GM19238 (cell line): ENCODE measurements around the gene AFF2.

Source experiments
- DNase-seq: peaks from one replicate; pipeline ENCODE4 v3.0.0; 2011; ENCODE audit warnings: low spot score; ENCODE audit not compliant: insufficient read length

The AFF2 gene

DNA sequence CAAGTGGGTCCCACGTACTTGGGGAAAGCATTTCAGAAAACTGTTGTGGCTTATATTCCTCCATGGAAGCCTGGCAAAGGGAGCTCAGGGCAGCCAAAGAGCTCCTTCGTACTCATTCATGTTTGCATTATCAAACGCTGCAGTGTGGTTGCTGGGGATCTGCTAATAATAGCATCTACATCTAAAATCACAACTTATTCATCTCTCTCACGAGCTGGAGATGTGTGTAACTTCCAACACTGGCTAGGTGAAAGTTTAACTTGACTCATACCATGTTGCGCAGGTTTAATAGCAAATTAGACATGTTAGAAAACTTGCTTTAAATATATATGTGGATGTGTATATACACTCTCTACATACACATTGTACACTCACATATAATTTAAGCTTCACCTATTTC lies 415.1 kb downstream of the AFF2 start:
- DNase-seq = no peak

DNA sequence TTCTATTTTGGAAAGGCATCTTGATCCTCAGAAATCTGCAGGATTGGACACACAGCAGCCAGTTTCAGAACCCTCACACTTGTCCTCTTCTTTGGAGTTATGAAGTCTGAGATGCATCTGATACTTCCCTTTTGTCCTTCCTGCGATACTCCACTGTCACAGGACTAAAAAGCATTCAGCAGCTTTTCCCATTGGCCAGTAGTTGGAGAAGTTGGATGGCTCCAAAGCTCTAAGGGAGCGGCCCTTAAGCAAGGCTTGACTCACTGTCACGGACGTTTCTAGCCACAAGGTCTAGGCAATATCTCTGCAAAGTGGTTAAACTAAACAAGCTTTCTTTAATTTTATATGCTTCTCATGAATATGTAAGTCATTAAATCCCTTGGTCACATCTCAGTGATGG lies 417.0 kb downstream of the AFF2 start:
- no peak for DNase-seq

DNA sequence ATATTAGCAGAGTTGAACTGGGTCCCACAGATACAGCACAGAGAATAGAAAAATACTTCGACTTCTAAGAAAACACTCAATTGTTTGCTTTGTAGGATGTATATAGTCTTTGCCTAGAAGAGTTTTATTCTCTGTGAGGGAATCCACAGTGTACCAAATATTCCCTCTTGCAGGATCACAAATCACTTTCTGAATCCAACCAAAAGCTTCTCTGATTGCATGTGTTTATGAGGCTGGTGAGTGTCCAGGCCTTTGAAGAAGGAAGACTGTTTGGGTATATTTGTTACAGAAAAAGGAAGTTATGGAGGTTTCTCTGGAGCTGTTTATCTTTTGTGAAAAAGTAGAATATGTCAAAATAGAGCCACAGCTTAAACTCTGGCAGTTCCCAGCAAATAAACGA lies 423.2 kb downstream of the AFF2 start:
- no peak for DNase-seq

DNA sequence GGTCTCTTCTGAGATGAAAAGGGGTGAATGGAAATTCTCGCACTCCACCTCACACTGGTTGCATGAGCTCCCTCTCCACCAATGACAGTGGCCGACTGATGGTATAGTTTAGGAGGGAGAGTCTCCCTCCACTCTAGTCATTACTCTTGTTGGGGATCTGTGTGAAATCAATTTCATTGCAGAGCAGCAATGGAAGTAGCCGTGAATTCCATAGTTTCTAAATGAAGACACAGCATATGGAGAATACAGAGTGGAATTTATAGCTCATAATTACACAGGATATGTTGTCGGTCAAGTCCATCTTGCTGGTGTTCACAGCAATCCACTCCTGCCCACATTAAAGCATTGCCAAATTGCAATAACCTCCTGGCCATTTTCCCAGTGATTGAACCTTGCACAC lies 426.0 kb downstream of the AFF2 start:
- DNase-seq = no peak

DNA sequence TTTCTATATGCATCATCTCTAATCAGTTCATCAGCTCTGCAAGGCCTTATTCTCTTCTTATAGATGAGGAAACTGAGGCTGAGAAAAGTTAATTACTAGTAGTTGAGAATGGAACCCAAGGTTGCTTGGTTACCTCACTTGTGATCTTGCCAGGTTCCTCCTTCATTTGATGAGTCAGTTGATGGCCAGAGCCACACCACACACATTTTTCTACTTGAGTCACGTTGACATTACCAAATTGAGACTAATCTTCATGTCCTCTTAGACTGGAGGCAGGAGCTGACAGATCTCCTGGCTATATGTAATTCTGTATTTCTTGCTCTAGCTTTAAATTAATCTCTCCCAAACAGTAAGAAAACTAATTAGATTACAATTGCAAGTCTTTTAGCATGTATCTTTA lies 428.4 kb downstream of the AFF2 start:
- no peak for DNase-seq

DNA sequence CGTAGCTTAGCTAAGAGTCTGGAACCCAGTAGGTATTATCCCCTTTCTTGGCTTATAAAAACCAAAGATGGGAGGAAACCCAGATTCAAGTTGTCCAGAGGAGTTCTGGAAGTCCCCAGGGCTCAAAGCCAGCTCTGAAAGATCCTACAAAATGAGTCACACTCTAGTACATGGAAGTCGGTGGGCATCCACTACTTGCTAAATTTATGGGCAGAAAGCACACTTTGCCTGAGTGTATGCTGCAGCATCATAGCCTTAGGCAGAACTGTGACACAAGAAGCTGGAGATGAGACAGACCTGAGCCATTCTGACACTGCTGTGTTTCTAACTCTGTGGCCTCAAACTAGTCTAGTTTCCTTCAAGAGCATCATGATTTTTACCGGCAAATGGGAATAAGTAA lies 429.3 kb downstream of the AFF2 start:
- no peak for DNase-seq

DNA sequence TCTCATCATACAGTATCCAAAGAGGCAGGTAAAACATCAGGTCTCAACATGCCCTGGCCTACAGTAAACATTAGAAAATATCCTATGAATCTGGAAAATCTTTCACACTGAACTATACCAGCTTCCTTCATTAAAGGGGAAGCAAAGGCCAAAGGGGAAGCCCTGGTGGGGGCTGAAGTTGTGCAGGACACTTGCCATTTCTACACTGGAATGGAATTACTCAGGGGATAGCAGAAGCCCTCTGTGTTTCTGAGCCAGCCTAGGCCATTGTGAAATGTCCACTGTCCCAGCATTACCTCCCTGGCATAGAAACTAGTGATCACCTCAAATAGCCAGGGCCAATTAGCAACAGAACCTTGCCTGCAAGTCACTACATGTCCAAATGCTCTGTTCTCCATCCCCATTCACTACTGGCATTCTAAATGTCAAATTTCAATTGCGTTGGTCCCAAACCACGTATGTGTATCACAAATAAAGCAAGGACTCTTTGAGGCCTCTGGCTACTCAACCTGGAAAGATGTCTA lies 429.9 kb downstream of the AFF2 start:
- DNase-seq = no peak

DNA sequence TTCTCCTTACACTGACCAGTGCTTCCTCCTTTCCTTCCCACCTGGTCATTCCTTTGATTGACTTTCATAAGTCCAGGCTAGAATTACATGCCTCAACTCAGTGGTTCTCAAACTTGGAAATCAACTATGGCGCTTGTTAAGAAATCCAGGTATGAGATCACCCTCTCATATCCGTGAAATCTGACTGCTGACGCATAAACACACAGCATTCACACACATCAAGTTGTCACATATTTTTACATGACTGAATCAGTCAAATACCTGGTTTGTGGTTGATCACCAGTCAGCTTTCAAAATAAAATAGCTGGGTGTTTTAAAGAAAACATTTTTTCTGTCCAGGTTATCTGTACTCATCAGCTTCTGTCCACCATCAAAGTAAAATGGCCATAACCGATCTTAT lies 433.5 kb downstream of the AFF2 start:
- no peak for DNase-seq

DNA sequence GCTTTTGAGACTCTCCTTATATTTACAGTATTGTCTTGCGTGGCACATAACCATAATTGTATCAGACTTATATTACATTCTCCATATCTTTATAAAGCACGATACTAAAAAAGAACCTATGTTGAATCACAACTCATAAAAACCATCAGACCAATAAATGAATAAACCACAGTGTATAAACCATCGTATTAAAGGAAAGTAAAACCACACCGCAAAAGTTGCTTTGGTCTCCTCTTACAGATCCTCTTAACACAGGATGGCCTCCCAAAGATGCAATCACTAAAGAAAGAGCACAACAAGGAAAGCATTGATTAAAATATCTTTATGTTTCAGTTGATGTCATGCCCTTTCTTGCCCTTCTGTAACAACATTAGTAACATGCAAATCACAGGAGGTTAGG lies 437.9 kb downstream of the AFF2 start:
- DNase-seq = no peak

DNA sequence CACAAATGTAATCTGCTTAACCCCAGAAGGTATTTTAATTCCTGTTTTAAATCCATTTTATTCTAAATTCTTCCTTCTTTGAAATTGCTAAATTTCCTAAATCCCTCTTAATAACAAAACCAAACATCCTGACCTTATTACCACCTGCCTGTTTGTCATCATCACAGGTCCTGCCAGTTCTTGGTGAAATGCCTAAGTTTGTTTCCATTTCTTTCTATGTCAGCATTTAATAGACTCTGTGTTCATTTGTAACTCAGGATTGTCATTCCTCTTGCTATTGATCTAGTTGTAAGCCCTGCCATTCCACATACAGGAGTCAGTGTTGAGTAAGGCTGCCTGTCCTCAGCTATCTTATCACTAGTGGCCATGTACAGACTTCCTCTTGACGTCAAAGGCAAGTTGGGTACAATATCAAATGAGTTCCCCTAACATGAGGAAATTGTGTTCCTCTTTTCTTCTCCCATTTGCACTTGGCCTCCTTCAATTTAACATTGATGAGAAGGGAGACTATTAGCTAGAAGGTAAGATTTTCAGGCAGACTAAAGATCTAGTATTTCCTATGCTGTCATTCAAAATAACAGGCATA lies 440.1 kb downstream of the AFF2 start:
- DNase-seq = no peak

DNA sequence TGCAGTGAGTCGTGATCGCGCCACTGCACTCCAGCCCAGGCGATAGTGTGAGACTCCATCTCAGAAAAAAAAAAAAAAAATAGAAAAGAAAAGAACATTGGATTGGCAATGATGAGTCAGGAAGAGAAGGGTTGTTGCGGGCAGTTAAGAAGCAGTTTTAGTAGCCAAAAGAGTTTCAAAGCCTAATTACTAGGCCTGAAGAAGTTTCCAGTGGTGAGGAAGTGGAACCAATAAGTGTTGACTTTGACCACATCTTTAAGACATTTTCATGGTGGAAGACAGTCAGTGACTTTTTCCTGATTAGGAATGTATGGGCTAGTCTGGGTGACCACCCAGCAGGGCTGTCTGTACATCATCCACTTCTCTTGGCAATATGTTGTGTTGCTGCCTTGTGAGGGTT lies 442.3 kb downstream of the AFF2 start:
- no peak for DNase-seq

DNA sequence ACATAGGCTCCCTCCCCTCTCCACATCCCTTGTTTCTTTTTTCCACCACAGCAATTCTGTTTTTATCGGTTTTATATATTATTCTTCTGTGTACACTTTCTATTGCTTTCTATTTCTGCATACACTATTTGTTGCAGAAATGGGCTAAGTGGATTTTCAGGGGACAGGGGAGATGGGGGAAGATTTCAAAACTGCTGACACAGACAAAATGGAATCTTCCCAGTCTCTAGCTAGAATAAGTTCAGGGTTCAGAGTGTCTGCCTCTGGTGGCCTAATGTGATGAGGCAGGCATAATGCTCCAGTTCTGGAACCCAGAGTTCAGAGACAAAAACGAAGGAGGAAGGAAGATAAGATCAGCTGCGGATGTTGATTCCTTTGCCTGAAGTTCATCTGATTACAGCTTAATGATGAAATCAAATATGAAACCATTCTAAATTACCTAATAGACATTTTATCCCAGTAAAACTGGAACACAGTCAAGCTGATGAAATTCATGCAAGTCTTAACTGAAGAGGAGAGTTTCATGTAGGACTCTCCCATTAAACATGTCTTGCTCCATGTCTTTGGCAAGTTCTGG lies 447.1 kb downstream of the AFF2 start:
- no peak for DNase-seq

DNA sequence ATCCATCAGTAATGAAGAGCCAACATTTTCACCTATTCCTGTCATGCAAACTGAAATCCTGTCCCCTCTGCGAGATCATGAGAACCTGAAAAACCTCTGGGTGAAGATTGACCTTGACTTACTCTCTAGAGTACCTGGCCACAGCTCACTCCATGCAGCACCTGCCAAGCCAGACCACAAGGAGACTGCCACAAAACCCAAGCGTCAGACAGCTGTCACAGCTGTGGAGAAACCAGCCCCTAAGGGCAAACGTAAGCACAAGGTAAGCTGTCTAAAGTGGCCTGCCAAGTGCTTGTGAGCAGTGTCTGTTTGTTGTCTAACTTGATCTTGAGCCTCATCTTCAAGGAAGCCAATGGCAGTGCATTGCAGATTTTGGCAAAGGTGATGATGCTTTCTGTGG lies 455.9 kb downstream of the AFF2 start:
- no peak for DNase-seq

DNA sequence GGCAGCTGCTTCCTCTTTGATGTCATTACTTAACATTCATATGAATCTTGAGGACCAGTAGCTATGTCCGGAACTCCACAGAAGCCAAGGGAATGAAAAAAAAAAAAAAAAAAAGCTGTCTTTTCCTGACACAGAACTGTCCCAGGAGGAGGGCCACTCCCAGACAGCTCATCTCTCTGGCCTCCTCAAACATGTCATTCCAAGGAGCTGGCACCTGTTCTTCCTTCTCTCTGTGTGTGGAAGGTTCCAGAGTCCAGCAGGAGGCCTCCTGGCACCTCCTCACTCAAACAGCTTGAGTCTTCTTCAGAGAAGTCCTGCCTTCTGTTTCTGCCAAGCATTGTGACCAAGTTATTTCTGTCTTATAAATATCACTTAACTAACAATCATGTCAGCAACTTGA lies 458.5 kb downstream of the AFF2 start:
- no peak for DNase-seq

DNA sequence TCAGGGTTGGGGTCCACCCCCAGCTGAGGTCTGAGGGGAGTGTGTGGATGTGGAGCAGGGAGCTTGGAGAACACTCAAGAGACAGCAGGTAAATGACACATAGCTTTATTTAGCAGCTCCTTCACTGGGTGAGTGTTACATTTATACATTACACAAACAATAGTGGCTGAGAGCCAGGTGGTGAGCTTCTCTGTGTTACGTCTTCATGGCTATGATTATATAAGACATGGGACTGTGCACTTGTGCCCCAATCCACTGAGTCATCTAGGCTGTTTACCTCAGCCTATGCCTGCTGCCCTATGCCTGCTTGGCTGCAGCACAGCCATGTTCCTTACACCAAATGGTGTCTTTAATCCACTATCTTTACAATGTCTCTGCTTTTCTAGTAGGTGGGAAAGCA lies 459.6 kb downstream of the AFF2 start:
- DNase-seq = no peak

DNA sequence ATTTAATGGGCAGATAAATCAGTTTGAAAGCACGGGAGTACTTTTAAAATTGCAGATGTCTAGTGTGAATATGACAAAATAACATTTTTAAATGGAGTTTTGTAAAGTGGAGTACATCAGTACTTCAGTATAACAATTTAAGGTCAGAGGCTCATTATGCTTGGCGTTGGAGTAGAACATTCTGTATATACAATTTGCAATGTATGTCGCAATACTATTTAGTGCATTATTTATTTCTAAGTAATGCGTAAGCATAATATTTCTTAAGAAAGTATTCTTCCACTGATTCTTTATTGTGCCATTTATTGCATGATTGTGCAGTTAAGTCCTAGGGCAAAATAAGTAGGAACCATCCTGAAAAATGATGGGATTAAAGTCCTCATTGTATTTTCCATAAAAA lies 461.6 kb downstream of the AFF2 start:
- DNase-seq = no peak

DNA sequence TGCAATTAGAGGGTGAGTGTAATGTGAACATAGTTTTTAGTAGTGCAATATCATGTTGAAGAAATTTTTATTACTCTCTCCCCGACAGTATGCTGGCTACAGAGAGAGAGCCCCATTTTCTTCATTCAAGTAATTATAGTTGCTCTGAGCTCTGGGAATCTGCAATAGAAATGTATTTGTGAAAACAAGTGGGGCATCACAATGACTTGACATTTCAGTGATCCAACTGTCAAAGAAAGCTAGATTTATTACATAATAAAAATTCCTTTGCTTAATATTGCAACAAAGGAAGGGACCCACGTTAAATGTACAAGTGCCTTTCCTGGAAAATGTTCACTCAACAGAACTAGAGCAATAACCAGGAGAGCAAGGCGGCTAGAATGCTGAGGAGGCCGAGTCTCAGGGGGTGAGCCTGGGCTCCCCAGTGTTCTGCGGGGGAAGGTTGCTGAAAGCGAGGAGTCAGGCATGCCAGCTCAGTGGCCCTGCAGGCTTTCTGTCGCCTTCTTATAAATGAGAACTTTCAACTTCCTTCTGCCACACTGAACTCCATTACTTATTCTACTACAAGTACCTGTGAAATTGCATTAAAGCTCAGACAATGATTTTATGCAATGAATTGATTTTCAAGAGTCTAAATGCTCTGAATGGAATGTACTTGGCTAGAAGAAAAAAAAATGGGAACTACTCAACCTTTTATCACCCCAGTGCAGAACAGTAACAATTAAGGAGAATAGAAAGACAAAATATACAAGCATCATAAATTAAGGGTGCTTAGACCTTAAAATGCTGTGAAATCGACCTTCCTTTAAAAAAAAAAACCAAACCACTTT lies 476.4 kb downstream of the AFF2 start:
- DNase-seq = no peak

DNA sequence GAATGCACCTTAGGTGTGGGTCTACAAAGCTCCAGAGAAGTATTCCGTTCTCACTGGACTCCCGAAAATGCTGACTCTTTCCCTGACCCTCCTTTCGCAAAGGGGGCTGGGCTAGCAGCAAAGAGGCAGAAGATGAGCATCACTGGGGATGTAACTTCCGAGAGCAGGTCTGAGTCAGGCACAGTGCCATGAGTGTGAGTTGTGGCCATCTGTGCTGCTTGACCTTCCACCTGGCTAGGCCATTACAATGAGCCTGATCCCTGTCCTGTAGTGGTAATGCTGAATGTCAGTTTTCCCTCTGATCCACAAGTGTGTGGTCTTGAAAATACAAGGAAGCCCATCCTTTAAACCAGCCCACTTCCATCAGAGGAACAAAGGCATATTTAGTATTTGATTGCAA lies 479.4 kb downstream of the AFF2 start:
- DNase-seq = no peak

DNA sequence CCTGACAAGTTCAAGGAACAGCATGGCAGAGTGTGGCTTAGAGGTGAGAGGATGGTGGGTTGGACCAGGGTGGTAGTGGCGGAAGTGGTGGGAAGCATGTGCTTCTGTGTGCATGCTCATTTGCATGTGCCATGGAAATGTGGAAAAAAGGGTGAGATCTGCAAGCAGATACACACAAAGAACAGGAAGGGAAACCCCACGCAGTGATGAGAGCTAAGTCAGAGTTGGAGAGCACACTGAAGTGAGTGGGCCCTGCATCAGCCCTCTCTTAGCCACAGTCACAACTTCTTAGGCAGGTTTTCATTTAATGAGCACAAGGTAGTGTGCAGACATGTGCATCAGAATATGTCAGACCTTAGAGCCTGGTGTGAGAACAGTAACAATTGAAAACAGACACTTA lies 483.8 kb downstream of the AFF2 start:
- no peak for DNase-seq

DNA sequence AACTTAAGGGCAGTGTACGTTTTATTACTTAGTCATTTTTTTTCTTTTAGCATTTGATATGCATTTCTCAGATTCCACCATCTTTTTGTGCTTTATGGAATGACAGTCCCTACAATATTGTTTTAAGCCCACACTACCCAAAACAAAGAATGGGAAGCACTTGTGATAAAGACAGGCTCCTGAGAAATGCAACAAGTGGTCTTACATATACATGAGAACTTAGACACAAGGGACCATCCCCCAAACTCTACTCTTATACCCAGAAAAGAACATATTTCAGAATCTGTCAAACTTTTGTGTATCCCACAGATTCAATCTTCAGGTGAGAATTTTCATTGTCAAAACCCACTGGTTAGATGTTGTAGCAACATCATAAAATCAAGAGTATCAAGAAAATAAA lies 491.1 kb downstream of the AFF2 start:
- DNase-seq = no peak

DNA sequence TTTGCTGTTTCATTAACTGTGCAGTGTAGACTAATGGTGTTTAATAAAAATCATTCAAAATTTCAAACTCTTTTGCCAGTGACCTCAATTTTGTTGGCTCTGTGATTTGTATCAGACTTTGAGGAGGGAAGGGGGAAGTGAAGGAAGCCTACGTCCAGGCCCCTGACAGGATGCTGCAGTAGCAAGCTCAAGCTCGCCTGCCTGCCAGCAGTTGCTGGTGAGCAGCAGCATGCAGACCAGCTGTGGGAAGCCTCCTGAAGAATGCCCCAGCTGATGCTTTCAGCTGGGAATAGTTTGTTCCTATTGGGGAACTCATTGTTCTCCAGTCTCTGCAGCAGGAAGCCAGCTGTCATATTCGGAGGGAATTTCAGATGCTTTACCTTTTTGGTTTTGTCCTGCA lies 495.2 kb downstream of the AFF2 start:
- no peak for DNase-seq

DNA sequence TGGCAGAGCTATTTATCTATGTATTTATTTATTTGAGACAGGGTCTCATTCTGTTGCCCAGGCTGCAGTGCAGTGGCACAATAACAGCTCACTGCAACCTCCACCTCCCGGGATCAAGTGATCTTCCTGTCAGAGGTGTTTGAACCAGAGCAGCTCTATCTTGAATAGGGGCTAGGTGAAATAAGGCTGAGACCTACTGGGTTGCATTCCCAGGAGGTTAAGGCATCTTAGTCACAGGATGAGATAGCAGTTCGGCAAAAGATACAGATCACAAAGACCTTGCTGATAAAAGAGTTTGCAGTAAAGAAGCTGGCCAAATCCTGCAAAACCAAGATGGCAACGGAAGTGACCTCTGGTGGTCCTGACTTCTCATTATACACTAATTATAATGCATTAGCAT lies 501.9 kb downstream of the AFF2 start:
- no peak for DNase-seq
